ENCODE measurements around the gene HCST.

DNA sequence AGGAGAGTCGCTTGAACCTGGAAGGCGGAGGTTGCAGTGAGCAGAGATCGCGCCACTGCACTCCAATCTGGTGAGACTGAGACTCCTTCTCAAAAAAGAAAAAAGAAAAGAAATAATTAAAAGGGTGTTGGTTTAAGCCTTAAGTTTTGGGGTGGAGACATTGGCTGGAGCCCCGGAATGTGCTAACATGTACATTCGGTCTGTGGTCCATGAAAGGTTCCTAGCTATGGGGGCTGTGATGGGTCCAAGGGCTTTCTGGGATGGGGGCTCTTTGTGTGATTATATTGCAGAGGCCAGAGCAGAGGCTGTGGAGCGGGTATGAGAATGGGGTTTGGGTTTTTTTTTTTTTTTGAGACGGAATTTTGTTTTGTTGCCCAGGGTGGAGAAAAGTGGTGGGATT is 16.4 kb upstream of the HCST start:
- TF ChIP-seq CTCF (IDR thresholded peaks at IDR 0.05), result no peak
- no peak for TF ChIP-seq POLR2A (IDR thresholded peaks at IDR 0.05)
